T-helper 17 cell (primary cell): ENCODE measurements around the gene ZNF791. TPM values are rescaled to one million over a fixed set of nuclear protein-coding genes. Genes with fewer than 3 reads are reported as not detected.
A peak's percentile ranks its signal among the peaks of the same experiment; 100 is the strongest.
"Not testable (repeated sequence)": the region's sequence is repeated elsewhere in the genome, so short reads cannot be mapped to it uniquely, and the experiment has no call there.

Source experiments
- ATAC-seq: fragments of 150-1000 bp; cut with Tn5 transposase; 2 replicates; pipeline ENCODE4 v1.10.0; 2021; ENCODE audit warnings: mild to moderate bottlenecking, moderate library complexity
- DNase-seq, 3 donors: peaks; one replicate each; pipeline versions ENCODE4 v3.0.0 to v3.0.0-alpha.2; 2020 to 2021
- H3K9me3 ChIP-seq: one replicate; pipeline ENCODE4 v1.7.0; 2013; ENCODE audit warnings: low read length, mild to moderate bottlenecking; ENCODE audit not compliant: control insufficient read depth, poor library complexity, severe bottlenecking
- H3K27ac Mint-ChIP-seq: one replicate; pipeline ENCODE4 v1.8.0; 2022; ENCODE audit warnings: mild to moderate bottlenecking, moderate library complexity, mixed read lengths
- H3K27me3 Mint-ChIP-seq: one replicate; pipeline ENCODE4 v1.8.0; 2022; ENCODE audit warnings: mixed read lengths
- H3K36me3 Mint-ChIP-seq: one replicate; pipeline ENCODE4 v1.8.0; 2022; ENCODE audit warnings: low read depth, mixed read lengths
- H3K4me1 Mint-ChIP-seq: one replicate; pipeline ENCODE4 v1.8.0; 2022; ENCODE audit warnings: mild to moderate bottlenecking, mixed read lengths
- H3K4me3 Mint-ChIP-seq: one replicate; pipeline ENCODE4 v1.8.0; 2022; ENCODE audit warnings: mild to moderate bottlenecking, moderate library complexity, mixed read lengths
- total RNA-seq, 4 donors: library from RNA in 2 of 4; stranded (reverse) in 2 of 4; gene quantifications; one replicate each; pipeline ENCODE4 v1.2.3 and lab custom pipeline; 2022 to 2026

The ZNF791 gene
- total RNA-seq (10 to 100 TPM; 46.2 to 47.0 TPM), total RNA-seq (lab: John Stamatoyannopoulos, UW) (79.7 to 94.6 reads per million in 2 donors)

- peaks cover 23% of the 10 kb centered on the region for H3K4me1 Mint-ChIP-seq
- peak within 1 kb of the TSS; percentile 98 for H3K4me3 Mint-ChIP-seq
- peak; percentile 86 for ATAC-seq
- peak; percentile 84 to 91 (median 89) for DNase-seq
- peak within 1 kb of the TSS; percentile 96 for H3K27ac Mint-ChIP-seq
- no peaks in the 10 kb centered on the region for H3K9me3 ChIP-seq
- peaks cover 3% of the 10 kb centered on the region for H3K36me3 Mint-ChIP-seq
- no peaks in the 10 kb centered on the region for H3K27me3 Mint-ChIP-seq
Observed at GRCh38 chr19:12610540-12611360, at the start of gene ZNF791, which contains the start of gene ZNF490. Gene ZNF791 (plus strand): TSS chr19:12610920. CDS start chr19:12611080, 160 bp downstream. Gene ZNF490 (minus strand): TSS chr19:12610813. CDS start chr19:12610680, 133 bp downstream.

- H3K27ac Mint-ChIP-seq: no peak overlapping the region
- no peaks in the 10 kb centered on the region for H3K9me3 ChIP-seq
- no peaks in the 10 kb centered on the region for H3K36me3 Mint-ChIP-seq
- no peak overlapping the region for H3K4me3 Mint-ChIP-seq
- no peaks in the 10 kb centered on the region for H3K27me3 Mint-ChIP-seq
- peak; percentile 99 for ATAC-seq
- H3K4me1 Mint-ChIP-seq: peaks cover 7% of the 10 kb centered on the region
- peak; percentile 78 to 94 (median 78) for DNase-seq
Observed at GRCh38 chr19:12564016-12564664, 46.6 kb upstream of the ZNF791 start.

- H3K27me3 Mint-ChIP-seq, H3K4me1 Mint-ChIP-seq: not testable (repeated sequence)
Observed at GRCh38 chr19:12566380-12566779, 44.3 kb upstream of the ZNF791 start.

GRCh38 chr19:12567951-12568350, 42.8 kb upstream of the ZNF791 start:
- no peak for ATAC-seq
- H3K27me3 Mint-ChIP-seq: no peaks in the 10 kb centered on the region

More at GRCh38 chr19:12566380-12566779, 44.3 kb upstream of the ZNF791 start:
- not testable (repeated sequence) for H3K4me3 Mint-ChIP-seq, H3K36me3 Mint-ChIP-seq, ATAC-seq, H3K9me3 ChIP-seq, H3K27ac Mint-ChIP-seq, DNase-seq

GRCh38 chr19:12574036-12574435, 36.7 kb upstream of the ZNF791 start:
- H3K4me3 Mint-ChIP-seq: peak overlapping the region; percentile 21
- no peaks in the 10 kb centered on the region for H3K27me3 Mint-ChIP-seq
- no peak for DNase-seq
- peaks cover 8% of the 10 kb centered on the region for H3K4me1 Mint-ChIP-seq
- peak; percentile 41 for ATAC-seq
- H3K9me3 ChIP-seq: no peaks in the 10 kb centered on the region
- H3K36me3 Mint-ChIP-seq: peaks cover 4% of the 10 kb centered on the region
- H3K27ac Mint-ChIP-seq: no peak overlapping the region

More at GRCh38 chr19:12567951-12568350, 42.8 kb upstream of the ZNF791 start:
- no peak overlapping the region for H3K27ac Mint-ChIP-seq
- no peak for DNase-seq
- no peak overlapping the region for H3K4me3 Mint-ChIP-seq
- H3K4me1 Mint-ChIP-seq: peaks cover 6% of the 10 kb centered on the region
- H3K36me3 Mint-ChIP-seq: no peaks in the 10 kb centered on the region
- H3K9me3 ChIP-seq: no peaks in the 10 kb centered on the region

GRCh38 chr19:12578641-12579040, 32.1 kb upstream of the ZNF791 start:
- ATAC-seq (no peak), DNase-seq (no peak)
- Mint-ChIP-seq H3K4me1 (peaks cover 6% of the 10 kb centered on the region), H3K27me3 (no peaks in the 10 kb centered on the region), H3K4me3 (no peak overlapping the region), H3K27ac (no peak overlapping the region), H3K36me3 (peaks cover 6% of the 10 kb centered on the region)
- peaks cover 5% of the 10 kb centered on the region for H3K9me3 ChIP-seq

GRCh38 chr19:12580180-12580694, 30.5 kb upstream of the ZNF791 start:
- Mint-ChIP-seq H3K27ac (no peak overlapping the region), H3K36me3 (peaks cover 6% of the 10 kb centered on the region)
- ATAC-seq: no peak

GRCh38 chr19:12581100-12581499, 29.6 kb upstream of the ZNF791 start:
- no peak for DNase-seq
- Mint-ChIP-seq H3K4me1 (peaks cover 2% of the 10 kb centered on the region), H3K4me3 (no peak overlapping the region), H3K27ac (no peak overlapping the region), H3K36me3 (peaks cover 6% of the 10 kb centered on the region), H3K27me3 (no peaks in the 10 kb centered on the region)
- peaks cover 5% of the 10 kb centered on the region for H3K9me3 ChIP-seq
- ATAC-seq: no peak

More at GRCh38 chr19:12580180-12580694, 30.5 kb upstream of the ZNF791 start:
- Mint-ChIP-seq H3K4me1 (peaks cover 2% of the 10 kb centered on the region), H3K27me3 (no peaks in the 10 kb centered on the region), H3K4me3 (no peak overlapping the region)
- no peak for DNase-seq
- peaks cover 5% of the 10 kb centered on the region for H3K9me3 ChIP-seq

- no peak for DNase-seq
- peaks cover 2% of the 10 kb centered on the region for H3K36me3 Mint-ChIP-seq
- ATAC-seq: no peak
- H3K9me3 ChIP-seq: no peaks in the 10 kb centered on the region
- no peak overlapping the region for H3K27ac Mint-ChIP-seq
- peaks cover 2% of the 10 kb centered on the region for H3K4me1 Mint-ChIP-seq
- no peaks in the 10 kb centered on the region for H3K27me3 Mint-ChIP-seq
- no peak overlapping the region for H3K4me3 Mint-ChIP-seq
Observed at GRCh38 chr19:12596485-12596884, 14.2 kb upstream of the ZNF791 start.

GRCh38 chr19:12596927-12597548, 13.7 kb upstream of the ZNF791 start:
- H3K9me3 ChIP-seq: no peaks in the 10 kb centered on the region
- Mint-ChIP-seq H3K27ac (no peak overlapping the region), H3K4me1 (peaks cover 2% of the 10 kb centered on the region), H3K4me3 (no peak overlapping the region), H3K36me3 (peaks cover 2% of the 10 kb centered on the region), H3K27me3 (no peaks in the 10 kb centered on the region)
- ATAC-seq: no peak
- no peak for DNase-seq

GRCh38 chr19:12597594-12597993, 13.1 kb upstream of the ZNF791 start:
- no peaks in the 10 kb centered on the region for H3K9me3 ChIP-seq
- Mint-ChIP-seq H3K36me3 (peaks cover 2% of the 10 kb centered on the region), H3K4me1 (peaks cover 2% of the 10 kb centered on the region), H3K27ac (no peak overlapping the region), H3K4me3 (no peak overlapping the region), H3K27me3 (no peaks in the 10 kb centered on the region)
- DNase-seq: no peak
- no peak for ATAC-seq

- H3K9me3 ChIP-seq: no peaks in the 10 kb centered on the region
- no peaks in the 10 kb centered on the region for H3K27me3 Mint-ChIP-seq
- H3K4me3 Mint-ChIP-seq: peak overlapping the region; percentile 39
- peaks cover 2% of the 10 kb centered on the region for H3K36me3 Mint-ChIP-seq
- H3K4me1 Mint-ChIP-seq: peaks cover 6% of the 10 kb centered on the region
- peak in 1 of 3 donors; percentile 14 for DNase-seq
- ATAC-seq: peak; percentile 98
- peak overlapping the region; percentile 84 for H3K27ac Mint-ChIP-seq
Observed at GRCh38 chr19:12603714-12604113, 7.0 kb upstream of the ZNF791 start.

GRCh38 chr19:12606796-12607195, 3.9 kb upstream of the ZNF791 start:
- Mint-ChIP-seq H3K4me3 (no peak overlapping the region), H3K27ac (no peak overlapping the region), H3K4me1 (peaks cover 13% of the 10 kb centered on the region), H3K36me3 (peaks cover 3% of the 10 kb centered on the region), H3K27me3 (no peaks in the 10 kb centered on the region)
- ATAC-seq (no peak), DNase-seq (no peak)
- H3K9me3 ChIP-seq: no peaks in the 10 kb centered on the region
